HFF-Myc (cell line): ENCODE measurements around the gene WDR37.

ENCODE experiments used
- DNase-seq: peaks from one replicate; pipeline ENCODE4 v3.0.0-alpha.2; 2011; ENCODE audit warnings: low read depth; ENCODE audit errors: extremely low read depth
- H3K4me3 ChIP-seq: replicated peaks from 2 replicates; pipeline ENCODE4 v1.5.1; 2011; ENCODE audit warnings: low read depth, mild to moderate bottlenecking, control low read depth, low read length
- CTCF ChIP-seq: IDR thresholded peaks from 2 replicates; pipeline ENCODE4 v1.5.1; 2012; ENCODE audit warnings: mild to moderate bottlenecking, low read depth, low read length, control low read depth; ENCODE audit errors: missing control alignments

Gene WDR37

GRCh38 chr10:1015688-1016087 lies 40.5 kb upstream of the WDR37 start:
- H3K4me3 ChIP-seq = no peak overlapping the region
- TF ChIP-seq CTCF = no peak
- DNase-seq = no peak

- DNase-seq = no peak
- no peak for TF ChIP-seq CTCF
- H3K4me3 ChIP-seq = no peak overlapping the region
Observed at GRCh38 chr10:1019362-1019761, 36.8 kb upstream of the WDR37 start.

- DNase-seq = no peak
- TF ChIP-seq CTCF = no peak
- no peak overlapping the region for H3K4me3 ChIP-seq
Observed at GRCh38 chr10:1020460-1020859, 35.7 kb upstream of the WDR37 start.

GRCh38 chr10:1020958-1021357 lies 35.2 kb upstream of the WDR37 start:
- DNase-seq = no peak
- no peak overlapping the region for H3K4me3 ChIP-seq
- TF ChIP-seq CTCF = no peak

- no peak overlapping the region for H3K4me3 ChIP-seq
- DNase-seq = no peak
- no peak for TF ChIP-seq CTCF
Observed at GRCh38 chr10:1022413-1022812, 33.8 kb upstream of the WDR37 start.

GRCh38 chr10:1024103-1024502 lies 32.1 kb upstream of the WDR37 start:
- no peak for TF ChIP-seq CTCF
- H3K4me3 ChIP-seq = no peak overlapping the region
- no peak for DNase-seq

- no peak for DNase-seq
- no peak within 1 kb of the TSS for H3K4me3 ChIP-seq
- no peak for TF ChIP-seq CTCF
Observed at GRCh38 chr10:1025683-1026082, 30.5 kb upstream of the WDR37 start, which contains the start of gene IDI2. Gene IDI2, minus strand, starts transcription at chr10:1025859. Its CDS starts 1,136 bp downstream, at chr10:1024723.
